GM12873 (cell line): ENCODE results near the gene DDX27.

ENCODE experiments used
- TF ChIP-seq, protein P1 (sequence below): IDR thresholded peaks from 2 replicates; pipeline ENCODE4 v1.5.1; 2012; ENCODE audit warnings: low read depth, mild to moderate bottlenecking, moderate library complexity, low read length, control low read depth; ENCODE audit not compliant: insufficient read depth; ENCODE audit errors: missing control alignments

The DDX27 gene

DNA sequence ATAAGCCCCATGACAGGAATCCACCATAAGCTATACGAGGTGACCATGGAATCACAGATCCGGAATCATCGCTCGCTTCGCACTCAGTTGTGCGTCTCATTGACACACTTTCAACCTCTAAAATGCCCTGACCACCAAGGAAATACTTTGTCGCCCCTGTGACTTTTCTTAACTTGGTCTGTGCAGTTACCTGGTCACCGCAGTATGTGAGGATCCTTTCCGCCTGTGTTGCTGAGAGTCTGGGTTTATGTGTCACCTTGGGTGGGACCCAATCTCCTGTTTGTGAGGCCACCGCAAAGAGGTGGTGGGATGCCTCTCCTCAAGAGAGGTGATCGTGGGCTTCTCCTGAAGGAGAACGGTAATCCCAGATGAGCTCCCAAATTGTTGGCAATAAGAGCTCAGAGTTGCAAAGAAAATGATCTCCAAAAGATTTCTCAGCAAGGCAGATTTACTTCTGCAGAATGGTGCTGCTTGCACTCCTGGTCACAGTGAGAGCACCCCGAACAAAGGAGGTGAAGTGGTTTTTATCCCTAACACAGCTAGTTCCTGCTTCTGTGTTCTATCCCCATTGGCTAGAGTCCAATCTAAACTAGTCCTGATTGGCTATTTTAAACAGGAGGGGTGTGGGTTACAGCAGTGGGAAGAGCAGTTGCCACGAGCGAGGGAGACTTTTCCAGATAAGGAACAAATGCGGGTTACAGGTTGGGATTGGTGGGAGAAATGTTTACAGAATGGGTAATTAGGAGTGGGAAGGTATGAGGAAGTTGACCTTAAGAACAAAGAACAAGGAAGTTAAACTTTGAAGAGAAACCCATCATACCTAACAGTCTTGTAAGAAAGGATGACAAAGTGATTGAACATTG lies 67.7 kb downstream of the DDX27 start:
- TF ChIP-seq, protein P1, sequence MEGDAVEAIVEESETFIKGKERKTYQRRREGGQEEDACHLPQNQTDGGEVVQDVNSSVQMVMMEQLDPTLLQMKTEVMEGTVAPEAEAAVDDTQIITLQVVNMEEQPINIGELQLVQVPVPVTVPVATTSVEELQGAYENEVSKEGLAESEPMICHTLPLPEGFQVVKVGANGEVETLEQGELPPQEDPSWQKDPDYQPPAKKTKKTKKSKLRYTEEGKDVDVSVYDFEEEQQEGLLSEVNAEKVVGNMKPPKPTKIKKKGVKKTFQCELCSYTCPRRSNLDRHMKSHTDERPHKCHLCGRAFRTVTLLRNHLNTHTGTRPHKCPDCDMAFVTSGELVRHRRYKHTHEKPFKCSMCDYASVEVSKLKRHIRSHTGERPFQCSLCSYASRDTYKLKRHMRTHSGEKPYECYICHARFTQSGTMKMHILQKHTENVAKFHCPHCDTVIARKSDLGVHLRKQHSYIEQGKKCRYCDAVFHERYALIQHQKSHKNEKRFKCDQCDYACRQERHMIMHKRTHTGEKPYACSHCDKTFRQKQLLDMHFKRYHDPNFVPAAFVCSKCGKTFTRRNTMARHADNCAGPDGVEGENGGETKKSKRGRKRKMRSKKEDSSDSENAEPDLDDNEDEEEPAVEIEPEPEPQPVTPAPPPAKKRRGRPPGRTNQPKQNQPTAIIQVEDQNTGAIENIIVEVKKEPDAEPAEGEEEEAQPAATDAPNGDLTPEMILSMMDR, result no peak

DNA sequence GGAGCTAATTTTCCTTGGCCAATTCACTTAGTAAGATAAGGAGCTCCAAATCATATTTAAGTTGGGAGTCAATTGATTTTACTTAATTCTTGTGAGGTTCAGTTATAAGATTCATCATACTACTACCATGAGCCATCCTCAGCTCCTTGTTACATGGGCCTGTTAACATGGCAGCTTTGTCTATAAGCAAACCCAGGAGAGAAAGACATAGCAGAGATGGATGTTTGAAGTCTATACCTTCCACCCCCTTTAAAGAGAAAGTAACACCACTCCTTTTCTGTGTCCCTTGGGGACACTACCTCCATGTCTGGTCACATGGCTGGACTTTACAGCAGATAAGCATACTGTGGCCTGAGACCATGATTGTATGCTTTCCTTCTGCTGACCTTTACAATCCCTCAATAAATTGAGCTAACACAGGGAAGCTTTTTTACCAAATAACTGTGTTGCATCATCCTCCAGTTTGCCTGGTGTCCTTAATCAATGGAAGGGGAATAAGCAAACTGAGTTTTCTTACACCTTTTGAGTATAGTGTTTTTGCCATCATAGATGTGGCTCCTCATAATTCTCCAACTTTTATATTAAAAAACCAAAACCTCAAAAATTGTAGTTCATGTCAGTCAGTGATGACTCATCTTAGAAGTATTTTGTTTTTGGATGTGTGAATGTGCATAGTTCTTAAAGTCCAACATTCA lies 68.5 kb downstream of the DDX27 start:
- TF ChIP-seq, protein P1, result no peak

DNA sequence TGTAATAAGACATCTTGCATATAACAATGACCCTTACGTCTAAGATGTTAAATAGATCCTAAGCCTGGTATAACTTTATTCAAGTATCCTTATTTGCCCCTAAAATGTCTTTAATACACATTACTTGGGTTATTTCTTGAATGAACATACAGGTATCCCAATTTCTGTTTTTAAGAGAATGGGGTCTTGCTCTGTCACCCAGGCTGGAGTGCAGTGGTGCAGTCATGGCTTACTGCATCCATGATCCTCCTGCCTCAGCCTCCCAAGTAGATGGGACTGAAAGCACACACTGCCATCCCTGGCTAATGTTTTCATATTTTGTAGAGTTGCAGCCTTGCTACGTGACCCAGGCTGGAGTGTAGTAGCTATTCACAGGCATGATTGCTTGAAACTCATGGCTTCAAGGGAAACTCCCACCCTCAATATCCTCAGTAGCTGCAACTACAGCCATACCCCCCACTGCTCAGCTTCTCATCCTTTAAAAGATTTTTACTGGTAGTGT lies 69.1 kb downstream of the DDX27 start:
- TF ChIP-seq, protein P1, result no peak

GRCh38 chr20:49288784-49289696 lies 69.8 kb downstream of the DDX27 start:
- TF ChIP-seq, protein P1, result no peak

DNA sequence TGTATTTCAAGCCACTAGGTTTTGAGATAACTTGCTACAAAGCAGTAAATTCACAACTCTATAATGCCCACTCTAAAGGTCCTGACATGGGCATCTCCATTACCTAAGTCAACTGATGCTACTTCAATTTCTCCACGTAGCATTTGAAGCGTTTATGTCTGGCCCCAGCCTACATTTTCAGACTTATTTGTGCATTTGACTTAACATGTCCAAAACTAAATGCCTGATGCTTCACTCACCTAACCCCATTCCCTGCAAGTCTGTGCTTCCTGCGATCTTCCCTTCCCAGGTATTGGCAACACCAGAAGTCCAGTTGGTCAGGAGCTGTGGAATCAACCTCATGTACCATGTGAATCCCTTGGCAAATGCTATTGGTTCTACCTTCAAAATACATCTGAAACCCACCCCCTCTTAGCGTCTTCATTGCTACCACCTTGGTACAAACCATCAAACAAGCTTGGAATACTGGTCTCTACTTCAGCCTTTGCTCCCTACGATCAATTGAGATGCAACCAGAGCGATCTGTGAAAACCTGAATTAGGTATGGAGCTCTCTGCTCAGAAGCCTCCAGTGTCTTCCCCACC lies 71.5 kb downstream of the DDX27 start:
- TF ChIP-seq, protein P1, result no peak

DNA sequence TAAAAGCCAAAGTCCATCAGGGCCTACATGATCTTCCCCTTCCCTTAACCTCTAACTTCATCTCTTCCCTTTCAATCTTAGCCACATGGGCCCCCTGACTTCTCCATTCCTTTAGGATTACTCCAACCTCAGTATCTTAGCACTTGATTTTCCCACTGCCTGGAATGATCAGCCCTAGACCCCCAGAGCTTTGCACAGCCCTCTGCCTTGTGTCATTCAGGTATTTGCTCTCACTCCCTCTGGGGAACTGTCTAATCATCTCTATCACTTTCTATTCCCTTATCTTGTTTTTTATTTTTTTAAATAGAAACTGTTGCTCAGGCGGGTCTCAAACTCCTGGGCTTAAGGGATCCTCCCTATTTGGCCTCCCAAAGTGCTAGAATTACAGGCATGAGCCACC lies 72.0 kb downstream of the DDX27 start:
- TF ChIP-seq, protein P1, result no peak
